Prostate gland (tissue), 2 donors: ENCODE measurements around the gene SMIM31. TPM values are rescaled to one million over a fixed set of nuclear protein-coding genes. Genes with fewer than 3 reads are reported as not detected.

Source experiments
- DNase-seq: peaks from one replicate; pipeline ENCODE4 v3.0.0-alpha.2; 2019; ENCODE audit warnings: low spot score
- H3K27ac ChIP-seq, 2 donors: fragments of 200-600 bp; sonication (generic); 2 replicates each; pipeline ENCODE4 v1.5.1; 2017 to 2019
- H3K27me3 ChIP-seq: fragments of 200-600 bp; sonication (generic); replicated peaks from 2 replicates; pipeline ENCODE4 v1.5.1; 2019; ENCODE audit not compliant: insufficient read depth
- H3K36me3 ChIP-seq, 2 donors: fragments of 200-600 bp; sonication (generic); 1 replicate in 1 of 2; 2 replicates in 1 of 2; pipeline versions ENCODE4 v1.5.1 to v1.8.1; 2017 to 2019
- H3K4me1 ChIP-seq: fragments of 200-600 bp; sonication (generic); replicated peaks from 2 replicates; pipeline ENCODE4 v1.5.1; 2019
- H3K4me3 ChIP-seq, 2 donors: fragments of 200-600 bp; sonication (generic); 2 replicates each; pipeline ENCODE4 v1.5.1; 2017 to 2019
- H3K9me3 ChIP-seq: fragments of 200-600 bp; sonication (generic); 2 replicates; pipeline ENCODE4 v1.5.1; 2017
- POLR2A ChIP-seq: fragments of 450-650 bp; IDR thresholded peaks from one replicate; pipeline ENCODE4 v1.6.1; 2016; ENCODE audit warnings: antibody characterized with exemption, mild to moderate bottlenecking
- POLR2AphosphoS5 ChIP-seq: sonication (generic); formaldehyde crosslinking; IDR thresholded peaks from one replicate; pipeline ENCODE4 v1.6.1; 2017; ENCODE audit warnings: antibody characterized with exemption
- WGBS: methylation state at CpG from one replicate; pipeline ENCODE4 v1.1.5; 2018; 5-methylcytosine and 5-hydroxymethylcytosine counted together
- intact Hi-C: fragments of 100-400 bp; cut with DNase I; formaldehyde crosslinking; loops from one replicate; pipeline ENCODE4 v1.14.2; 2022
- total RNA-seq, 2 donors: library from RNA; depleted of rRNA; stranded (reverse); fragments of >200 nt; gene quantifications; one replicate each; pipeline ENCODE4 v1.1.0, GENCODE V29; 2016
- TF ChIP-seq, protein P1 (sequence below), 4 experiments: fragments of 200-600 bp in 2 of 4; fragments of 450-650 bp in 2 of 4; sonication (generic) in 2 of 4; IDR thresholded peaks; 1 replicate in 3 of 4; 2 replicates in 1 of 4; pipeline ENCODE4 v1.5.1; 2016 to 2019; ENCODE audit warnings: antibody characterized with exemption in 4 of 4, mild to moderate bottlenecking in 2 of 4, moderate library complexity in 2 of 4

The SMIM31 gene
- total RNA-seq, 2 donors from 2014 or later: 0.96 to 1.8 TPM

DNA sequence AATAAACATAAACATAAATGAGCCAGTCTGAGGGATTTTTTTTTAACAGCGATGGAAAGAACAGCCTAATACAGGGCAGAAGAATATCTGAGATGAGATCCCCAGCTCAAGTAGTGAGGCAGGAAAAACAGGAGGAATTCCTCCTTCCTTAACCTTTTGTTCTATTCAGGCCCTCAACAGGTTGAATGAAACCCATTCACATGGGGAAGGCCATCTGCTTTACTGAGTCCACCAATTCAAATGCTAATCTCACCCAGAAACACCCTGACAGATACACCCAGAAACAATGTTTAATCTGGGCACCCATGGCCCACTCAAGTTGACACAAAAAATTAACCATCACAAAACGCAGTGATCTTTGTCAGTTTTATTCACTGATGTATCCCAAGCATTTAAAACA is 45.5 kb downstream of the SMIM31 start:
- Histone ChIP-seq H3K27ac (no peak overlapping the region), H3K27me3 (no peaks in the 10 kb centered on the region), H3K4me1 (no peaks in the 10 kb centered on the region), H3K9me3 (no peaks in the 10 kb centered on the region), H3K36me3 (no peaks in the 10 kb centered on the region), H3K4me3 (no peak overlapping the region)
- intact Hi-C loops: no loop called here
- no peak for DNase-seq
- TF ChIP-seq, protein P1, sequence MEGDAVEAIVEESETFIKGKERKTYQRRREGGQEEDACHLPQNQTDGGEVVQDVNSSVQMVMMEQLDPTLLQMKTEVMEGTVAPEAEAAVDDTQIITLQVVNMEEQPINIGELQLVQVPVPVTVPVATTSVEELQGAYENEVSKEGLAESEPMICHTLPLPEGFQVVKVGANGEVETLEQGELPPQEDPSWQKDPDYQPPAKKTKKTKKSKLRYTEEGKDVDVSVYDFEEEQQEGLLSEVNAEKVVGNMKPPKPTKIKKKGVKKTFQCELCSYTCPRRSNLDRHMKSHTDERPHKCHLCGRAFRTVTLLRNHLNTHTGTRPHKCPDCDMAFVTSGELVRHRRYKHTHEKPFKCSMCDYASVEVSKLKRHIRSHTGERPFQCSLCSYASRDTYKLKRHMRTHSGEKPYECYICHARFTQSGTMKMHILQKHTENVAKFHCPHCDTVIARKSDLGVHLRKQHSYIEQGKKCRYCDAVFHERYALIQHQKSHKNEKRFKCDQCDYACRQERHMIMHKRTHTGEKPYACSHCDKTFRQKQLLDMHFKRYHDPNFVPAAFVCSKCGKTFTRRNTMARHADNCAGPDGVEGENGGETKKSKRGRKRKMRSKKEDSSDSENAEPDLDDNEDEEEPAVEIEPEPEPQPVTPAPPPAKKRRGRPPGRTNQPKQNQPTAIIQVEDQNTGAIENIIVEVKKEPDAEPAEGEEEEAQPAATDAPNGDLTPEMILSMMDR (IDR thresholded peaks at IDR 0.05): no peak
- TF ChIP-seq POLR2AphosphoS5 (no peak), POLR2A (no peak)
- 75% methylated on average over 2 of the region's 2 CpGs for WGBS

DNA sequence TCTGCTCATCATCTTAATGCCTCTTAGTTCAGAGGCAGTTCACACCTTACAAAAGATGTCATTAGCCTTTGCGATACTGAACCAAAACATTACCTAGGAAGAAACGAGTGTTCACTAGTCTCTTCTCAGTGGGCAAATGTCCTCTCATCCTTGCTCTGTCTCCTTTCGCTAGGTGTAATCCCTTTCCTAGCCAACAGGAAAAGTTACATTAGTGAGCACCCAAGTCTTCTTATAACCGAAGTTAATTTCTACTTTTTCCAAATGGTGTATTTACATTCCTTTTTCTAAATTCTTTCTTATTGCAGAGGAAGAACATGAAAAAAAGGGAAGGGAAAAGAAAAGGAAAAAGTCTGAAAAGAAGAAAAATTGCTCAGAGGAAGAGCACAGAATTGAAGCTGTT is 46.9 kb downstream of the SMIM31 start:
- Histone ChIP-seq H3K9me3 (no peaks in the 10 kb centered on the region), H3K36me3 (no peaks in the 10 kb centered on the region), H3K4me3 (no peak overlapping the region), H3K27me3 (no peaks in the 10 kb centered on the region), H3K4me1 (no peaks in the 10 kb centered on the region), H3K27ac (no peak overlapping the region)
- TF ChIP-seq POLR2A (no peak), POLR2AphosphoS5 (no peak)
- TF ChIP-seq, protein P1 (IDR thresholded peaks at IDR 0.05): no peak
- no peak for DNase-seq
- WGBS: 88% methylated on average over 4 of the region's 4 CpGs
- intact Hi-C loops: no loop called here

DNA sequence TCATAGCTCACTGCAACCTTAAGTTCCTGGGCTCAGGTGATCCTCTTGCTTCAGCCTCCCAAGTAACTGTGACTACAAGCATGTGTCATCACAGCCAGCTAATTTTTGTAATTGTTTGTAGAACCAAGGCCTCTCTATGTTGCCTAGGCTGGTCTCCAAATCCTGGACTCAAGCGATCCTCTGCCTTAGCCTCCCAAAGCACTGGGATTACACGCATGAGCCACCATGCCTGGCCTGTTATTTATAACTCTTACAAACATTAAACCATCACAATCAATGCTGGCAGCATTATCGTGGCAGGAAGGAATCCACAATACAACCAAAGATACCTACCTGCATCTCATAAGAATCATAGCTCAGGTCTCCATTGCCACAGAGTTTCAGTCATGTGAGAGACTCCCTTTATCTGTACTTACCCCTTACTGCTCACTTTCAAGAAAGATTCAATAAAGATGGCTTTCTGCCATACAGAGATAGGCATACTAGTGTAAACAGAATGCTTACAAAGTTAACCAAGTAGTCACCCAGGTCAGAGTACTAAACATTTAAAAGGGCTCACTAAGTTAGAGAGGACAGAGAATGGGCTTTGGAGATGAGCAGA is 48.5 kb downstream of the SMIM31 start:
- TF ChIP-seq POLR2A (no peak), POLR2AphosphoS5 (no peak)
- TF ChIP-seq, protein P1 (IDR thresholded peaks at IDR 0.05): no peak
- 80% methylated on average over 3 of the region's 3 CpGs for WGBS
- no peaks in the 10 kb centered on the region for H3K36me3 ChIP-seq
- intact Hi-C loops: no loop called here
- no peaks in the 10 kb centered on the region for H3K4me1 ChIP-seq
- no peak for DNase-seq
- no peak overlapping the region for H3K4me3 ChIP-seq
- H3K9me3 ChIP-seq: no peaks in the 10 kb centered on the region
- H3K27me3 ChIP-seq: no peaks in the 10 kb centered on the region
- no peak overlapping the region for H3K27ac ChIP-seq

DNA sequence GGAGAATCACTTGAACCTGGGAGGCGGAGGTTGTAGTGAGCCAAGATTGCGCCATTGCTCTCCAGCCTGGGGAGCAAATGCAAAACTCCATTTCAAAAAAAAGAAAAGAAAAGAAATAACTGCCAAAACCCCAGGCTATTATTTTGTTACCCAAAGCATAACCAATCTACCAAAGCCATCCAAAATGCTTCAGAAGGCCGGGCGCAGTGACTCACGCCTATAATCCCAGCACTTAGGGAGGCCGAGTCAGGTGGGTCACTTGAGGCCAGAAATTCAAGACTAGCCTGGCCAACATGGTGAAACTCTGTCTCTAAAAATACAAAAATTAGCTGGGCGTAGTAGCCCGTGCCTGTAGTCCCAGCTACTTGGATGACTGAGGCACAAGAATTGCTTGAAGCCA is 49.8 kb downstream of the SMIM31 start:
- TF ChIP-seq POLR2A (no peak), POLR2AphosphoS5 (no peak)
- TF ChIP-seq, protein P1 (IDR thresholded peaks at IDR 0.05): no peak
- DNase-seq: no peak
- intact Hi-C loops: no loop called here
- H3K36me3 ChIP-seq: no peaks in the 10 kb centered on the region
- no peak overlapping the region for H3K27ac ChIP-seq
- 93% methylated on average over 8 of the region's 8 CpGs for WGBS
- no peaks in the 10 kb centered on the region for H3K4me1 ChIP-seq
- H3K27me3 ChIP-seq: no peaks in the 10 kb centered on the region
- H3K4me3 ChIP-seq: no peak overlapping the region
- H3K9me3 ChIP-seq: no peaks in the 10 kb centered on the region

DNA sequence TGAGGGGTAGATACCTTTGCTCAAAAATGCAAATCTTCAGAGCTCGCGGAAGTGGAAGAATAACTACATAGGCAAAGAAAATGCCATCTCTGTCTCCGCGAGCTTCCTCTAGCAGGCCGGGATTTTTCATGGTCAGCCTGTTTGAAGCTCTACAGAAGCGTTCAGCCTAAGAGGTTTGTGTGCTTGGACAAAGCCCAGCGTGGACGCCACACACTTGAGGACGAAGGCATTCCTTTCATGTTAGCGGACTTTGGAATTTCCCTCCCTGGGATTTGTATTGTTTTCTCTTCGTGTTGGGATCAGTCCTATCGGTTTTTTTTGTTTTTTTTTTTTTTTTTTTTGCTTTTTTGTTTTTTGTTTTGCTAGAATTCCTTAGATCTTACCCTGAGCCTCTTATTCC is 53.7 kb downstream of the SMIM31 start:
- Histone ChIP-seq H3K4me3 (no peak overlapping the region), H3K36me3 (no peaks in the 10 kb centered on the region), H3K27me3 (no peaks in the 10 kb centered on the region), H3K9me3 (no peaks in the 10 kb centered on the region), H3K27ac (no peak overlapping the region), H3K4me1 (no peaks in the 10 kb centered on the region)
- intact Hi-C loops: no loop called here
- no peak for DNase-seq
- 58% methylated on average over 12 of the region's 12 CpGs for WGBS
- TF ChIP-seq POLR2AphosphoS5 (no peak), POLR2A (no peak)
- TF ChIP-seq, protein P1 (IDR thresholded peaks at IDR 0.05): no peak
